BLaER1 treated with 17β-estradiol and CSF1 and Interleukin-3, amounts not matched to agents 10 nM and 100 nM (cell line): ENCODE results near the gene IL20RA.
A peak's percentile ranks its signal among the peaks of the same experiment; 100 is the strongest.
"Not testable (repeated sequence)": the region's sequence is repeated elsewhere in the genome, so short reads cannot be mapped to it uniquely, and the experiment has no call there.

ENCODE experiments used
- H3K27ac ChIP-seq, 11 experiments: shearing (Covaris generic); formaldehyde crosslinking; 2 replicates each; pipeline ENCODE4 v1.8.1; 2022
- H3K27me3 ChIP-seq, 11 experiments: shearing (Covaris generic); formaldehyde crosslinking; 2 replicates each; pipeline ENCODE4 v1.8.1; 2022
- H3K36me3 ChIP-seq, 11 experiments: shearing (Covaris generic); formaldehyde crosslinking; 2 replicates each; pipeline ENCODE4 v1.8.1; 2022
- H3K4me1 ChIP-seq, 10 experiments: shearing (Covaris generic); formaldehyde crosslinking; 2 replicates each; pipeline ENCODE4 v1.8.1; 2022
- H3K4me2 ChIP-seq, 11 experiments: shearing (Covaris generic); formaldehyde crosslinking; 2 replicates each; pipeline ENCODE4 v1.8.1; 2022
- H3K4me3 ChIP-seq, 10 experiments: shearing (Covaris generic); formaldehyde crosslinking; 2 replicates each; pipeline ENCODE4 v1.8.1; 2022
- H3K9ac ChIP-seq, 11 experiments: shearing (Covaris generic); formaldehyde crosslinking; 2 replicates each; pipeline ENCODE4 v1.8.1; 2022
- H3K9me3 ChIP-seq, 11 experiments: shearing (Covaris generic); formaldehyde crosslinking; replicated peaks in 1 of 11; 2 replicates each; pipeline ENCODE4 v1.8.1; 2022
- H4K20me1 ChIP-seq, 11 experiments: shearing (Covaris generic); formaldehyde crosslinking; 2 replicates each; pipeline ENCODE4 v1.8.1; 2022
- Cebpa-rat ChIP-seq, 11 experiments: shearing (Covaris generic); IDR thresholded peaks; 2 replicates each; pipeline ENCODE4 v1.8.1; 2022

IL20RA gene

GRCh38 chr6:137081997-137082396, 37.2 kb upstream of the IL20RA start:
- TF ChIP-seq Cebpa-rat (IDR thresholded peaks at IDR 0.05): no peak

GRCh38 chr6:137080711-137081110, 35.9 kb upstream of the IL20RA start:
- no peaks in the 10 kb centered on the region for H4K20me1 ChIP-seq
- no peak overlapping the region for H3K9ac ChIP-seq
- H3K27ac ChIP-seq: no peak overlapping the region
- H3K4me3 ChIP-seq: no peak overlapping the region
- no peaks in the 10 kb centered on the region for H3K27me3 ChIP-seq
- no peak for TF ChIP-seq Cebpa-rat (IDR thresholded peaks at IDR 0.05)
- H3K36me3 ChIP-seq: no peaks in the 10 kb centered on the region
- H3K4me1 ChIP-seq: peaks cover 0 to 13% (median 2%) of the 10 kb centered on the region in 10 experiments; a peak in 9 of 20 replicates
- H3K4me2 ChIP-seq: no peak overlapping the region
- no peaks in the 10 kb centered on the region for H3K9me3 ChIP-seq

More at GRCh38 chr6:137081997-137082396, 37.2 kb upstream of the IL20RA start:
- no peak overlapping the region for H3K4me3 ChIP-seq
- no peaks in the 10 kb centered on the region for H3K36me3 ChIP-seq
- H3K9ac ChIP-seq: no peak overlapping the region
- H4K20me1 ChIP-seq: no peaks in the 10 kb centered on the region
- H3K27me3 ChIP-seq: no peaks in the 10 kb centered on the region
- H3K4me2 ChIP-seq: no peak overlapping the region
- no peaks in the 10 kb centered on the region for H3K9me3 ChIP-seq
- peaks cover 0 to 6% (median under 1%) of the 10 kb centered on the region in 10 experiments; a peak in 9 of 20 replicates for H3K4me1 ChIP-seq
- no peak overlapping the region for H3K27ac ChIP-seq

DNA sequence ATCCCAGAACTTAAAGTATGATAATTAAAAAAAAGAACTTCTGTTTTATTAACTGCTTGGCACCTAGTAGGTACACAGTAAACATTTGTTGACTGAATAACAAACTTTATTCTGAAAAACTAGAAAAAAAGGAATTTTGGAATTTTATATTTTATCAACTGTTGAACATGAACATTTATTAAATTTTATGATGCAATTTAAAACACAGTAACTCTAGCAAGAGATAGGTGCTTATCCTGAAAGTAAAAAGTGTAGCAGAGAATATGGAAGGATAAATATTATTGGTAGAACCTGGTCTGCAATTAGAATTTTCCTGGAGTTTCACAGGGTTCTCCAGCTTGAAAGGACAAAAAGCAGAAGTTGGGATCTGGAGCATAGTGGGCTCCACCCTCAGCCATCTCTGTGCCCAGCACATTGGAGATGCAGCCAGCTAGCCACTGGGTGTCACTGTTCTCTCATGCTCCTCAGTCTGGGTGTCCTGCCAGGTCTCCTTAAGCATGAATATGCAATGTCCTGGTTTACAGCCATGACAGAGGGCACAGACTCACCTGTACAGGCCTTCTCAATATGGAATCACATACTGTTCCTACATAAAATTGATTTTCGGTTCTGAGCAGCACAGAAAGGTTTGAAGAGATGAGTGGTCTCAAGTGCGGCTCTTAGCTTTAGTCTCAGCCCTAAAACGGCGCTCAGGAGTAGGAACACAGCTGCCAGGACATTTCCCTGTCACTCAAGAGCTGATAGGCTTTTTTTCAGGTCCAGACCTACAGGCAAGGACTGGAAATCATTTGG, 31.7 kb upstream of the IL20RA start:
- Histone ChIP-seq H3K27me3 (no peaks in the 10 kb centered on the region), H3K4me2 (peak overlapping the region in 3 of 11 experiments; percentile 4 to 24 (median 10); a peak in 2 of 22 replicates), H3K4me1 (peaks cover 0 to 13% (median 2%) of the 10 kb centered on the region in 10 experiments; a peak in 9 of 20 replicates), H3K9ac (no peak overlapping the region), H3K4me3 (no peak overlapping the region), H3K27ac (no peak overlapping the region; a peak in 1 of 22 replicates), H3K9me3 (peaks cover 0 to 10% (median 0%) of the 10 kb centered on the region in 11 experiments; a peak in 3 of 22 replicates), H4K20me1 (no peaks in the 10 kb centered on the region), H3K36me3 (no peaks in the 10 kb centered on the region)
- no peak for TF ChIP-seq Cebpa-rat (IDR thresholded peaks at IDR 0.05)

DNA sequence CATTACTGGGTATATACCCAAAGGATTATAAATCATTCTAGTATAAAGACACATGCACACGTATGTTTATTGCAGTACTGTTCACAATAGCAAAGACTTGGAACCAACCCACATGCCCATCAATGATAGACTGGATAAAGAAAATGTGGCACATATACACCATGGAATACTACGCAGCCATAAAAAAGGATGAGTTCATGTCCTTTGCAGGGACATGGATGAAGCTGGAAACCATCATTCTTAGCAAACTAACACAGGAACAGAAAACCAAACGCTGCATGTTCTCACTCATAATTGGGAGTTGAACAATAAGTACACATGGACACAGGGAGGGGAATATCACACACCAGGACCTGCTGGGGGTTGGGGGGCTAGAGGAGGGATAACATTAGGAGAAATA, 31.0 kb upstream of the IL20RA start:
- H3K4me1 ChIP-seq: peaks cover 0 to 13% (median 2%) of the 10 kb centered on the region in 10 experiments; a peak in 10 of 20 replicates
- not testable (repeated sequence) for H3K4me2 ChIP-seq, H3K27ac ChIP-seq, H4K20me1 ChIP-seq, H3K9me3 ChIP-seq, H3K9ac ChIP-seq, H3K36me3 ChIP-seq, H3K4me3 ChIP-seq, H3K27me3 ChIP-seq

- H3K36me3 ChIP-seq: no peaks in the 10 kb centered on the region
- no peak overlapping the region for H3K27ac ChIP-seq
- H3K4me2 ChIP-seq: peak overlapping the region in 8 of 11 experiments; percentile 28 to 58 (median 38); a peak in 12 of 22 replicates
- H3K9me3 ChIP-seq: peaks cover 0 to 10% (median 6%) of the 10 kb centered on the region in 11 experiments; a peak in 6 of 22 replicates
- H3K9ac ChIP-seq: no peak overlapping the region
- no peak for TF ChIP-seq Cebpa-rat (IDR thresholded peaks at IDR 0.05)
- peaks cover 0 to 9% (median 7%) of the 10 kb centered on the region in 10 experiments; a peak in 10 of 20 replicates for H3K4me1 ChIP-seq
- H3K27me3 ChIP-seq: no peaks in the 10 kb centered on the region
- no peaks in the 10 kb centered on the region for H4K20me1 ChIP-seq
- no peak overlapping the region for H3K4me3 ChIP-seq
Measured at GRCh38 chr6:137070303-137070702, 25.5 kb upstream of the IL20RA start.

DNA sequence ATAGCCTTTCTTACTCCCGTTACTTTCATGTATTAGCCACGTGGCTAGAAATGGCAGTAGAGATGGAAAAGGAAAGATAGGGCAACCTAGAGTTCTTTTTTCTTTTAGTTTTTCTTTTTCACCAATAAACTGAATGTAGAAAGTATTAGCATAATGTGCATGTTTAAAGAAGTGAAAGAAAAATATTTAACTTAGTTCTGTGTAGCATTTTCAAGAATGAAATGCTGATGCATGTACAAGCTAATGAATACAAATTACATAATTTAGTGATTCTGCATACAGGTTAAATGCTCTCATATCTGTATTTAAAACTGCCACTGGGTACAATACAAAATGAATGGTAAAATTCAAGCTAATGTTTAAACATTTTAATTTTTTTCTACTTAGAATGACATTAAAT, 22.6 kb upstream of the IL20RA start:
- no peak overlapping the region for H3K4me2 ChIP-seq
- no peak overlapping the region for H3K27ac ChIP-seq

GRCh38 chr6:137058037-137058436, 13.3 kb upstream of the IL20RA start:
- H3K36me3 ChIP-seq: no peaks in the 10 kb centered on the region
- no peaks in the 10 kb centered on the region for H3K27me3 ChIP-seq
- H3K9ac ChIP-seq: no peak overlapping the region
- H3K4me1 ChIP-seq: no peaks in the 10 kb centered on the region
- no peaks in the 10 kb centered on the region for H3K9me3 ChIP-seq
- no peak overlapping the region for H3K4me3 ChIP-seq
- no peak overlapping the region for H3K27ac ChIP-seq
- no peak for TF ChIP-seq Cebpa-rat (IDR thresholded peaks at IDR 0.05)
- no peaks in the 10 kb centered on the region for H4K20me1 ChIP-seq
- H3K4me2 ChIP-seq: no peak overlapping the region

More for the DNA sequence above, 22.6 kb upstream of the IL20RA start:
- Histone ChIP-seq H3K4me1 (peaks cover 0 to 9% (median 7%) of the 10 kb centered on the region in 10 experiments; a peak in 10 of 20 replicates), H3K27me3 (no peaks in the 10 kb centered on the region), H3K9ac (no peak overlapping the region), H3K36me3 (no peaks in the 10 kb centered on the region), H3K9me3 (peaks cover 0 to 9% (median 0%) of the 10 kb centered on the region in 11 experiments; a peak in 6 of 22 replicates), H3K4me3 (no peak overlapping the region), H4K20me1 (no peaks in the 10 kb centered on the region)
- no peak for TF ChIP-seq Cebpa-rat (IDR thresholded peaks at IDR 0.05)

- TF ChIP-seq Cebpa-rat (IDR thresholded peaks at IDR 0.05): no peak
- H3K36me3 ChIP-seq: no peaks in the 10 kb centered on the region
- H3K4me1 ChIP-seq: no peaks in the 10 kb centered on the region
- no peak overlapping the region for H3K9ac ChIP-seq
- no peaks in the 10 kb centered on the region for H3K9me3 ChIP-seq
- H3K4me2 ChIP-seq: no peak overlapping the region
- no peak overlapping the region for H3K27ac ChIP-seq
- H3K4me3 ChIP-seq: no peak overlapping the region
- H3K27me3 ChIP-seq: no peaks in the 10 kb centered on the region
- no peaks in the 10 kb centered on the region for H4K20me1 ChIP-seq
Measured at GRCh38 chr6:137056121-137056880, 11.5 kb upstream of the IL20RA start.

- Histone ChIP-seq H3K36me3 (no peaks in the 10 kb centered on the region), H3K27me3 (peaks cover 4 to 15% (median 10%) of the 10 kb centered on the region in 11 experiments; a peak in 20 of 22 replicates), H3K4me2 (no peak overlapping the region), H3K4me3 (no peak overlapping the region), H3K9me3 (no peaks in the 10 kb centered on the region), H3K9ac (no peak overlapping the region), H3K4me1 (no peaks in the 10 kb centered on the region), H4K20me1 (no peaks in the 10 kb centered on the region), H3K27ac (no peak overlapping the region)
- TF ChIP-seq Cebpa-rat (IDR thresholded peaks at IDR 0.05): no peak
Measured at GRCh38 chr6:137051790-137052472, 7.2 kb upstream of the IL20RA start.
